Stimulated activated naive CD8-positive, alpha-beta T cell treated with anti-CD3 and anti-CD28 coated beads, Interleukin-15, Interleukin-2, amounts not matched to agents 100 U/mL and 50 U/mL, for 24 hours (primary cell): ENCODE results near the gene LAMB4.
"Not testable (repeated sequence)": the region's sequence is repeated elsewhere in the genome, so short reads cannot be mapped to it uniquely, and the experiment has no call there.

ENCODE experiments used
- ATAC-seq: fragments of 150-1000 bp; cut with Tn5 transposase; one replicate; pipeline ENCODE4 v1.10.0; 2021
- DNase-seq: peaks from one replicate; pipeline ENCODE4 v3.0.0; 2021

The LAMB4 gene

DNA sequence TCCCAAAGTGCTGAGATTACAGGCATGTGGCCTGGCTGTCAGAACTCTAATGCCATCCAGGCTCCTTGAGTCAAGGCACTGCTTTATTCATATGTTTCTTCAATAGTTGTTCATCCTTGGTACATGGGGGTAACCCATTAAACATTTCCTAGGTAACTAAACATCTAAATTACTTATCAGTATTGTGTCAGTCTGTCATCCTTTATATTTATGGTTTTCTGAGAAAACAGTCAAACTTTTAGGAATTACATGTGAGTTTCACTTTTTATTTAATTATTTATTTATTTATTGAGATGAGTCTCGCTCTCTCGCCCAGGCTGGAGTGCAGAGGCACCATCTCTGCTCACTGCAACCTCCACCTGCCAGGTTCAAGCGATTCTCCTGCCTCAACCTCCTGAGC is 81.7 kb downstream of the LAMB4 start:
- ATAC-seq (no peak), DNase-seq (no peak)

DNA sequence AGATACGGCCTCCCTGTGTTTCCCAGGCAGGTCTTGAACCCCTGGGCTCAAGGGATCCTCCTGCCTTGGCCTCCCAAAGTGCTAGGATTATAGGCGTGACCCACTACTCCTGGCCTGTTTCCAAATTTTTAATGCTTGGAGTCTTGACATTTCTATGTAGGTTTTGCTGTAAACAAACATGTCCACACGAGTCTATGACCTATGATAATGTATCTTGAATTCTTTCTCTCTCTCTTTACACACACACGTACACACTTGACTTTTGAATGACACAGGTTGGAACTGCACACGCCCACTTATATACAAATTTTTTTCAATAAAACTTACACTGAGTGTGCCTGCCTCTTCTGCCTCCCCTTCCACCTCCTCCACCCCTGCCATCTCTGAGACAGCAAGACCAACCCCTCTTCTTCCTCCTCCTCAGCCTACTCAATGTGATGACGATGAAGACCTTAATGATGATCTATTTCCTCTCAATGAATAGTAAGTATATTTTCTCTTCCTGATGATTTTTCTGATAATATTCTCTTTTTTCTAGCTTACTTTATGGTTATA is 83.1 kb downstream of the LAMB4 start:
- ATAC-seq, result no peak
- DNase-seq, result no peak

DNA sequence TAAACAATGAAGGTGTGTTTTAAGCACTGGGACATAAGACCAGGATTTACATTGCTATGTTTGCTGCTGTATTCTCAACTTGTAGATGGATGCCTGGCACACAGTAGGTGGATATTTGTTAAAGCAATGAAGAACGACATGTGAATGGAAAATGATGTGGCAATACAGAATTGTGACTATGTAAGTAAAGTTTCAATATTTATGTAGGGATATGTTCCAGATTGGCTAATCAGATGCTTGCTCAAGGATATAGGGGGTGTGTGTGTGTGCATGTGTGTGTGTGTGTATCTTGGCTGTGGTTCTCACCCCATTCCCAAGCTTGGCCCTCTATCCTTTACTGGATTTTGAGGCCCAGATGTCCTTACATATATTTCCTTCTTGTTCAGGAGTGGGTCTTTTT is 84.5 kb downstream of the LAMB4 start:
- DNase-seq (no peak), ATAC-seq (no peak)

DNA sequence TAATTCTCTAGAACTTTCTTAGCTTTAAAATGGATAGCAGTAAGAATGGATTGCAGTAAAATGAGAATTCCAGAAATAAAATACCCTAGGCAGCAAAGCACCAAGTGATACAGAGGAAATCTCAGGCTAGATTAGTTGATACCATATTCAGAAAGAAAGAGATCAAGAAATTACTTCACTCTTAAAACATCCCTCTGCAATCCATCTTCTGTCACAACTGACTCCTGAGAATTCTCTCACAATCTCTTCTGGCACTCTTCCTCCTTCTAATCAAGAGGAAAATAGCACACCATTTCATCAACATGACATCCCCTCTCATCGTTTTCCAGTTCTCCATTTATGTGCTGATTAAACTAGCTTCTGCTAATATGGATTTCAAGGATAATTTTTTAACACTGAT is 85.0 kb downstream of the LAMB4 start:
- no peak for DNase-seq

DNA sequence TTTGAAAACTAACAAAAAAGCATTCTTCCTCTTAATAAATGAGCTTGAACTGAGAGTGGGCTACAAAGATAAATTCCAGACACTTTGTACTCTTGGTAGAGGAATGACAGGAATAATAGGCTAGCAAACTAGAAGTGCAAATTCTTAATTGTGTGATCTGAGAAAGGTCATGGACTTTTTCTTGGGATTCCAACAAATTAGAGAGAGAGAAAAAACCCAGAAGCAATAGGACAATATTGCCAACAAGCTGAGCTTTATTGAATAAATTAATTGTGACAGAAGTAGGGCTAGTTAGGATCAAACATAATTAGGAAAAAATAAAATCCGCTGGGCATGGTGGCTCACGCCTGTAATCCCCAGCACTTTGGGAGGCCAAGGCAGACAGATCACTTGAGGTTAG is 85.8 kb downstream of the LAMB4 start:
- no peak for ATAC-seq
- no peak for DNase-seq

More for the DNA sequence above, 85.0 kb downstream of the LAMB4 start:
- ATAC-seq, result no peak

DNA sequence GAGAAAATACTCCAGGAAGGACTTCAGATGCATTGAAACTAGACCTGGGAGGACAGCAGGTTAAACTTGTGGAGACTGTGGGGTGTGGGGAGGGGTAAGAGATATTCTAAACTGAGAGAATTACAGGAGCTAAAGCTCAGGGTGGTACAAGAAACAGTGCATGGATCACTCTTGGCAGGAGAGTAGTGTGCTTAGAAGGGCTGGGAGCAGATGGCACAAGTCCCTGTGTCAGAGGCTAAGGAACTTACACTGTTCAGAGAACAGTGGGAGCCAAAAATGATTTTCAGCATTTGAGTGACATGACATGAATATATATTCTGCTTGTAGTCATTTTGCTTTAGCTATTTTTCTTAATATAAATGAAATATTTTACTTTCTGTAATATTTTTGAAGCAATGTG is 91.2 kb downstream of the LAMB4 start:
- DNase-seq, result no peak
- no peak for ATAC-seq

DNA sequence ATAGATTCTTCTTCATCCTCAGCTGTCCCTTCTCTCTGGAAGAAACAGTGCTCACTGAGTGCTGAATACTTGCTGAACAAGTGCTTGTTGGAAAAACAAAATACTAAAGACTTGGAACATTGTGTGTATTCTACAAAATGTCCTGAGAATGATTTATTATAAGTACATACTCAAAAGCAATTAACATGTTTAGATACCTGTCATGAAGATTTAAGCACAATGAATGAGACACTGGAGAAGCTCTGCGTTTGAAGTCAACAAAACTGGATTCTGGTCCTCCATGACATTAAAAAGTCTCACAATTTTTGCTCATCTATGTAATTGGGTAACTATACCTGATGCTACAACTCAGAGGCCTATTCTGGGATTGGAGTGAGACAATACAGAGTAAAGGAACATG is 92.4 kb downstream of the LAMB4 start:
- ATAC-seq, result no peak
- no peak for DNase-seq

DNA sequence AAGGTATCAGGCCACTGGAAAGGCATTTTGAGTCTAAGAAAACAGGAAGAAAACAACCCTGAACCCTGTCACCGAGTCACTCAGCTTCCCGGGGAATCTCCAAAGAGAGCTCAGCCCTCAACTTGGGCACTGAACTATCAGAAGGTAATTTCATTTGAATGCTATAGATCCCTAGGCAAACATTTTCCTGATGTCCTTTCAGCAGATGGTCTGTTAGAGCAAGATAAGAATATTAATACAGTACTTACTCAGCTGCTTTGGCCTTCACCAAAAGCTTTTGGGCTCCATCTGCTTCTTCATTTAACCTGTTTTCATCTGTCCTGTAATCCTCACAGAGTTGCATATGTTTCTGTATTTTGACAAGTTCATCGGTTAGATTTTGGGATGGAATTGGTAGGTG is 93.0 kb downstream of the LAMB4 start:
- ATAC-seq, result no peak
- DNase-seq, result no peak

DNA sequence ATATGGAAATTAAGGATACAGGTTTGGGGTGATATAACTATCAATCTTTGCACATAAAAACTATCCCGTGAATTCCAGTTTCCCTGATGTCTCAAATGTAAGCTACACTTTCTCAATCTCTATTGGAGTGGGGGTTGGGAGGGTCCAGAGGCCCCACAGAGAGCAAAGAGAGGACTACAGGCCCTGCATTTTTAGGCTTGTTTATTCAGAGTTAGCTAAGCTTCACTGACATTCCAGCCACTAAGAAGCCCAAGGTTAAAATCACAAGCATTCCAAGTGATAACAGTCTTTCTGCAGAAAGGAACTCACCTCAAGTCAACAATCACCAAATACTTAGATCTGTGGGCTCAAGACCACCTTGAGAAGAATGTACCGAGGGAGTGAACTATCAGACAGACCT is 95.6 kb downstream of the LAMB4 start:
- ATAC-seq (no peak), DNase-seq (no peak)

DNA sequence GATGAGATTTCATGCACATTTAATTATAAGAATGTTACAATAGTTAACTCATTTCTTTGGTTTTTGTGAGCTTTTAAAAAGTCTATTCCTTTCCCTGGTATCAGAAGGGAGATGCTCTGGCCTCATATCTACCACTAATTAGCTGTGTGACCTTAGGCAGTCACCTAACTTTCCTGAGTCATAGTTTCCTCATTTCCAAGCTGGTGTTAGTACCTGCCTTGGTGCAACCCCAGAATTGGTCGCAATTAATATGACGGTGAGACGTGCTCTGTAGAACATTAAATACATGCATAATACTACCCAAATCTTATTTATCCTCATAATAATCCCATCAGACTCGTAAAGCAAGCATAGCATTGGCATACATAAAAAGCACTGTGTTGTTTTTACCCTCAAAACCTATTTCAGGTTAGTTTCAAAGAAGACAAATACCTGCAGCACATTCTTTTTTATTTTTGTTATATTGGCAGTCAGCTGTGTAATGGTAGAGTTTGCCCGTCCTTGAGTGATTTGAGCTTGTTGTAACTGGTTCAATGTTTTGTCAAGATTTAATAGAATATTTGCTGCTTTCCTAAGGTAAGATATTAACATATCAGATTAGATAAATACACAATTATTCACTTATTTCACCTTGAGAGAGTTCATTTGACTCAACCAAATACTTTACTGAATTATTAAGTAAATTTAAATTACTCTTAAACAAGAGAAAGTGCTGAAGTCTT is 96.2 kb downstream of the LAMB4 start:
- DNase-seq (no peak), ATAC-seq (no peak)

DNA sequence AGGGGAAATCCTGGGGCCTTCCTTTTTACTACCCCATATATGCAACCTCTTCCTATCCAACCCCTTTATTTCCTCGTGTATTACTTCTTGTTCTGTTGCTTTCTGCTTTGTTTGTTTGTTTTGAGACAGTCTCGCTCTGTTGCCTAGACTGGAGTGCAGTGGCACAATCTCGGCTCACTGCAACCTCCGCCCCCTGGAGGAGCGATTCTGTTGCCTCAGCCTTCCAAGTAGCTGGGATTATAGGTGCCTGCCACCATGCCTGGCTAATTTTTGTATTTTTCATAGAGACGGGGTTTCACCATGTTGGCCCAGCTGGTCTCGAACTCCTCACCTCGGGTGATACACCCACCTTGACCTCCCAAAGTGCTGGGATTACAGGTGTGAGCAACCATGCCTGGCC is 96.9 kb downstream of the LAMB4 start:
- ATAC-seq, DNase-seq: not testable (repeated sequence)

DNA sequence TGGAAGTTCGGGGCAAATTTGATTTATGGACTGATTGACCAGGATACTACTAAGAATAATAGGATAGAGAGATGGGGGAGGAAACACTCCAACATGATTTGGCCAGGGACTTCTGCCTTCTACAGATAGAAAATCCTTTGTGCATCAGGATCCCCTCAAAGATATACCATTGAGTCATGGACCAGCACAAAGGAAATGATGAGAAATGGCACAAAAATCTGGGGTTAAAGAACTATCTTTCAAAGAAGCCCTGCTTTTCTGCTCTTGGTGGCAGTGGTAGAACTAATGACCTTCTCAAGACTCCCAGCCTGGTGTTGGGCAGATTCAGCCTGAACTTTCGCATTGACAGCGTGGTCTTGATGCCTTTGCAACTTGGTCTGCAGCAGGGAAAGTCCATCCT is 99.6 kb downstream of the LAMB4 start:
- DNase-seq (no peak), ATAC-seq (no peak)

DNA sequence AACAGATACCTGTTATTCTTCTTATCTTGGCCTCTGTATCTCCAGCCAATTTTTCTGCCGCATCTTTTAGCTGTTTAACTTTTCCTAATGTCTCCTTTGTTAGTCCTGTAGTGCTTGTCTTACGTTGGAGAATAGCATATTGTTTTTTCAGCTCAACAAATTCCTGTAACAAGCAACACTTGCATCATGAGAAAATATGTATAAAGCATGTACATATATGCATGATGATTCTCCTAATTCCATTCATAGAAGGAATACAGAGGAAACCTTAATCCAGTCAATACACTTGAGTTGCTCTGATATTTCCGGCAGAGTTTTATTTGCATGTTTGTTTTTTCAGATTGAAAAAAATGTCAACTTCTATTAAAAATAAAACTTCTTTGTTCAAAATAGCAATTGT is 101.1 kb downstream of the LAMB4 start:
- DNase-seq (no peak), ATAC-seq (no peak)

DNA sequence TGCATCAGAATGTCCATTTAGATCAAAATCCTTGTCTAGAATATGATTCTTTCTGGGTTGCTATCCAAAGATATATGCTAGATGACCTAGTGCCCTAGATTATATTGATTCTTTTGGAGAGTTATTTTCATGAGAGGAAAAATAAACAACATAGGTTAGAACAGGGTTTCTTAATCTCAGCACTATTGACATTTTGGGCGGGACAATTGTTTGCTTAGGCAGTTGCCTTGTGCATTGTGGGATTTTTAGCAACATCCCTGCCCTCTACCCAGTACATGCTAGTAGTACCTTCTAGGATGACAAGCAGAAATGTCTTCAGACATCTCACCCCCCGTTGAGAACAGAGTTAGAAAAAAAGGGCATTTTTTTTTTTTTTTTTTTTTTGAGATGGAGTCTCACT is 102.0 kb downstream of the LAMB4 start:
- DNase-seq, result no peak
- no peak for ATAC-seq

DNA sequence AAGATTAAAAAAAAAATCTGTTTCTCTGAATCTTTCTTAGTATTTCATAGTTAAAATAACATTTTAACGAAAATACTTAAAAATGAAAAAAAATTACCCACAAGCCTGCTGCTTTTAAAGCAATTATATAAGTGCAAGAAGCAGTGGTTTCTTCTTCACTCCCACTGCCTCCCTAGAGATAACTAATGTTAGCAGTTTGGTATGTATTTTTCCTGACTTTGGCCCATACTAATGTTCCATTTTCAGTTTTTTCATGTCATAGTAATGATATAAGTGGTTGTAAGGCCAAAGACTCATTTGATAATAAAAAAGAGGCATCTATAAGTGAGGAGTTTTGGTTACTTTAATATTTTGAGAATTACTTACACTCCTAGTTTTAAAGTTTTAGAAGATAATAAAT is 102.9 kb downstream of the LAMB4 start:
- DNase-seq, result no peak
- ATAC-seq, result no peak

DNA sequence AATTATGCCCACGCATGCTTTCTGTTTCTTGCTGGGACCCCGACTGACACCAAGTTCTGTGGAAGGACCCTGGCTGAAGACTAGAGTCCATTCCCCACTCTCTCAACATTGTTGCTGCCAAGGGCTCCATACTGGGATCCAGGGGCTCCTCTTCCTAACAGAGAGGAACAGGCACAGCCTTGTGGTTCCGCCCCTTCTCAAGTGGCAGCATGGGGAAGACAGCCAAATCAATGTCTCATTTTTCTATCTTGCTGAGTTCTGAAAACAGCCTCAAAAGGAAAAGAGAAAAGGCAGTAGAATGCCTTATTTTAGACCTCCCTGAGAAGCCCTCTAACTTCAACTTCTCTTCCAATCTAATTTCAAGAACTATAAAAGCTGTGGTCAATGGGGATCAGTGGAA is 103.5 kb downstream of the LAMB4 start:
- no peak for DNase-seq
- no peak for ATAC-seq

DNA sequence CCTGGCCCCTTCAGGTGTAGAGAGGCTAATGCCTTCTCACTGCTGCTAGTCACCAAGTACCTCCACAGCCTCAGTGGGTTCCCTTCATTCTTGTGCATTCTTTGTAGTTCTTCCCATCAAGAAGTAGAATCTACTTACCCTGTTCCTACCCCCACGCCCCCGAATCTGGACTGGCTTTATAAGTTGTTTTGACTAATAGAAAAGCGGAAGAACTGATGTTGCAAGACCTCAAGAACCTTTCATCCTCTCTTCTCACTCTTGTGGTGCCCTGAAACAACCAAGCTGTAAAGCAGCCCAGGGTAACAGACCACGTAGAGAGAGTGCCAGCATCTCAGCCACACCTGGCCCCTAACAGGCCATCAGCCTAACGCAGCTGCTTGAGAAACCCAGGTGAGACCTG is 104.0 kb downstream of the LAMB4 start:
- DNase-seq (no peak), ATAC-seq (no peak)

DNA sequence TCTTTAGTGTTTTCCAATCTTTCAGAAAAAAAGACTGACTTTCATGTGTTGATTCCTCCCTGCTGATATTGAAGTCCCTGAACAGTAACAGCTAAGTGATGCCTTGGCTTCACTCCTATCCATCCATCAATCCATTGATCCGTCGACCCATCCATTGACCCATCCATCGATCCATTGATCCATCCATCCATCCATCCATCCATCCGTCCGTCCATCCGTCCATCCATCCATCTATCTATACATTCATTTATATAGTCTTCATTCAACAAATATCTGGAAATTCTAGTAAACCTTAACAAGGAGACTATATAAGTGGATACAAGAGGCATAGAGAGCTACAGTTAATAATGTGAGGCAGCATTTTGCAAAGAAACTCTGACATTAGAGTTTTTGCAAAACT is 105.6 kb downstream of the LAMB4 start:
- ATAC-seq (no peak), DNase-seq (no peak)

DNA sequence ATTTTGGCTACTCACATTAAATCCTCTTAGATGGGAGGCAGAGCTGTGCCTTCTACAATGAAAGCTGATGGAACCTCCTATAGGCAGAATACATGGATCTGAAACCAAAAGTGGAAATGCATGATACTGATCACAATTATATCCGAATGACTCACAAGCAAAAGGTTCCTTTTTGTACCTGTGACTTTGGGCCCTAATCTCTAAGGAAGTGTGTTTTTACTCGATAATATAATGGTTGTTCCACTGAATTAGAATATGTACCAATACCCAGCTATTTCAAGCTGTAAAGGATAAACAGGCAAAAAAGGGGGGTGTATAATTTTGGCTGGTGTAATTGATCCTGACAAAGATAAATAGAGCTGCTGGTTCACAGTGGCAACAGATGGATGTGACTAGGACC is 109.6 kb downstream of the LAMB4 start:
- DNase-seq (no peak), ATAC-seq (no peak)

DNA sequence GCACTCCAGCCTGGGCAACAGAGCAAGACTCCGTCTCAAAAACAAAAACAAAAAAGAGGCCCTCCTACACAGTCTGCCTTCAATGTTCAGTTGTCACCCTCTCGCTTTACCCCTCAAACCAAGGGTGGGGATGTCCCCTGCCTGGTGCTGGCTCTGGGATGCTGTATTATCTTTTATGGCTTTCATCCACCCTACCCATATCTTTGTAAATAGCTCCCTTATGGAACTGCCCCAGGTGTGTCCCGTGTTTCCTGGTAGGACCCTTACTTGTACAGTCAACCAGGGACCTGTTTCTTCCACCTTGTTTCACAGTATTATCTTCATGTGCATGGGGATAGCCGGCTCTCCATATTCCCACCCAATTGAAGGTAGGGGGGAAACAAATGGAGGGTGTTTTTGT is 111.5 kb downstream of the LAMB4 start:
- DNase-seq, result no peak
- ATAC-seq, result no peak

DNA sequence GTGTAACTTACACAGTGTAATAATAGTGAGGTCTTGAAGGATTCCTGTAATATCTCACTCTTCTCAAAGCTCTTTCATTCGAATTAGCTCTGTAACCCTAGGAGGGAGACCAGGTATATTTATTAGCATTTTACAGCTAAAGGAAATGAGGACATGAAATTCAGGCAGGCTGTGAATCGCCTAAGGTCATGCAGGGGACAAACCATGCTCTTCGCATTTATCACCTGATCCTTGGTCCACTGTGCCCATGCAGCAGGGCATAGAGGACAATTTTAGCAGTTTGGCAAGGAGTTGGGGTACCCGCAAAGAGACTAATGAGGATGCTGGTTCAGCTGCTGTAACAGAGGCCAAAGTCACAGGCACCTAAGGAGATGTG is 112.4 kb downstream of the LAMB4 start:
- no peak for ATAC-seq
- DNase-seq, result no peak

DNA sequence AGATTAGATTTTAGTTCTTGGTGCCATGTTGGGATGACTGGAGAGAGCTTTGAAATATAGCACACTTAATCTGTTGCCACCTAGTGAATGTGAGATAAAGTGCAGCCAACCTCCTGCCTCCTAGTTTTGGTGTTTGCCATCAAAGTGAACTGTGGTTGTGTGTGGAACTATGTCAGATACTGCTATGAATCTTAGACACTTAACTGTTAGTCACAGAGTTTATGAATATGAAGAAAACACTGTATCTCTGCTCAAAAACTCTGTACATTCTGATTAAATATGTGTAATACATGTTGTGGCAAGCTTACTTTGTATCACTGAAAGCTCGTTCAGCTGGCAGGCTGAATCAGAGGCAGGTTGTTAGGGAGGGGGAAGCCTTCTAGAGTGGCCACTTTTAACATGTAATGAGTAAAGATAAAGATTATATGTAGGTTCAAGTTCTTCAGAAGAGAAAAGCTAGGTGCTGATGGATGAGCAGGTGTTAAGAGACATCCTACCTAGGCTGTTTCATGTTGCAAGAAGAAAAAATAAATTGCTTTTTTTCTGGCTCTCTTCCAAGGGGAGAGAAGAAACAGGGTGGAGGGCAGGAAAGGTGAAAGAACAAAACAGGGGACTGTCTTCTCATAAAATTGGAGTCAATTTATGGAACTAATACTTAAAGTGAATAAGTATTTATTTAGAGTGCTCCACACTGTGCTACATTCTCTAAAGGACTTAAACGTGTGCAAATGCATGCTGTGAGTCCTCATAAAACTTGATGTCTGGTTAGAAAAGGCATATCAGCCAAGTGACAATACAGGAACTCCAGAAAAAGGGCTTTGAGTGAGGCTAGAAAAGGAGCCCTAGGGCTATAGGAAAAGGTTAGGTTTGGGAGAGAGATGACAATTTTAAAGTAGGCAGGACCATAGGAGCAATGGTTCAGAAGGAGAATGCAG is 113.1 kb downstream of the LAMB4 start:
- no peak for ATAC-seq
- DNase-seq, result no peak

DNA sequence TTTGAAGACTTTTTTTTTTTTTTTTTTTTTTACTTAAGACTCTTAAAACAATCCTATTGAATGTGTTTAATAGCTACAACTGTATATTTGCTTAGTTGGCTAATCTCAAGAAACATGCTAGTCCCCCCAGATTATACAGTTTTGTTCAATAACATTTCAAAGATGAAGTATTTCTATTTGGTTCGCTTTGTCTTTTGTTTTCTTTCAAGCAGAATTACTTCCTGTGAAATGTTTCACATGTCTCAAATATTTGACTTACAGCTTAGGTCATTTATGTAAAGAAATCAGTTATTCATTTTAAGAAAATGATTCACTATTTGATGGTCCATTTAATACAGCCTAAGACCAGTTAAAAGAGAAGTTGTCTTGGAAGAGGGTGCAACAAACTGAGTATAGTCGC is 114.4 kb downstream of the LAMB4 start:
- DNase-seq, result no peak
- no peak for ATAC-seq
